Ureter (tissue), 1 donor: ENCODE results near the gene CD3D. TPM values are rescaled to one million over a fixed set of nuclear protein-coding genes. Genes with fewer than 3 reads are reported as not detected.

Source experiments
- DNase-seq: peaks from one replicate; pipeline ENCODE4 v3.0.0-alpha.2; 2020; ENCODE audit warnings: low spot score
- total RNA-seq: library from RNA; stranded (reverse); gene quantifications from one replicate; pipeline ENCODE4 v1.2.4, GENCODE V29; 2023
- donor health status: DM: yes; HTN: yes; CAD: no.

CD3D gene
- total RNA-seq, 1 donor from 2014 or later: 10.4 TPM

- no peak for DNase-seq
Observed at GRCh38 chr11:118304227-118304567, 38.3 kb downstream of the CD3D start.

GRCh38 chr11:118301600-118302195 lies 40.8 kb downstream of the CD3D start:
- DNase-seq: no peak

GRCh38 chr11:118295815-118296454 lies 46.6 kb downstream of the CD3D start:
- DNase-seq: peak; percentile 55

DNA sequence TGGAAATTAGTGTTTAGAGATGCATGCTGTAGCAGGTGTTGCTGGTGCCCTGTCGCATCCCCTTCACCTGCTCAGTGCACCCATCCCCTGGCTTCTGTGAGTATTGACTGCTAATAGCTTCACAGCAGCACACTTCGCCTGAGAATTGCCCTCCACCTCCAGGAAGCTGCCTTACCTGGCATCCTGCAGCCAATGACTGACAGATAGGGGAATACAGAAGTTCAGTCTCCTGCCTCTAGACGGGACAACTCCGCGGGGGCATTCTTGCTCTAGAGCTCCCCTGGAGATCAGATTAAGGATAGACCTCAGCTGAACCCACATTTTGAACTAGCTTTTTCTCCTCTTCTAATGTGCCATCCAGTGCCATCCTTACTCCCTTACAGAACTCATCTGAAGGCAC lies 47.3 kb downstream of the CD3D start:
- DNase-seq: no peak

GRCh38 chr11:118294053-118294452 lies 48.5 kb downstream of the CD3D start:
- DNase-seq: no peak

GRCh38 chr11:118291477-118292135 lies 50.9 kb downstream of the CD3D start:
- no peak for DNase-seq

GRCh38 chr11:118290923-118291322 lies 51.6 kb downstream of the CD3D start:
- peak; percentile 47 for DNase-seq

DNA sequence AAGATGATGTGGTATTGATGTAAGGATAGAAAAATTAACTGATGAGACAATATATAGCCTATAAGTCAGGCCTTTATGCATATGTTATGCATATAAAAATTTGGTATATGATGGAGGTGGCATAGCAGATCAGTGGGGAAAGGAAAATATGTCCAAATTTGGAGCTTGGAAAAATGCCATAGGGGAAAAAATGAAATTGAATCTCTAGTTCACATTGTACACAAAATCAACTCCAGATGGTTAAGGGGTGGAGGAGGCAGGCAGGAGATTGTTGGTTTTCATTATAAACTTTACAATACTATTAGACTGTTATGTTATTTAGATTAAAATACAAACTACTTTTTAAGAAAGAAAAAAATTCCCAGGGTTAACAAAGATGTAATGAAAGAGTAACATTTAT lies 53.1 kb downstream of the CD3D start:
- DNase-seq: no peak

Other genes with a start within 250 kb of the CD3D start
- gene SCN4B, start 189.9 kb downstream of the CD3D start, total RNA-seq: 1.4 TPM
- gene SCN2B, start 166.1 kb downstream of the CD3D start, total RNA-seq: 0.18 TPM
- gene JAML, start 117.7 kb downstream of the CD3D start, total RNA-seq: 13.9 TPM
- gene MPZL3, start 90.3 kb downstream of the CD3D start, total RNA-seq: 7.9 TPM
- 226 TPM for gene MPZL2, start 78.4 kb downstream of the CD3D start, total RNA-seq
- 8.0 TPM for gene CD3E, start 38.0 kb downstream of the CD3D start, total RNA-seq
- 2.1 TPM for gene CD3G, start 1.6 kb upstream of the CD3D start, total RNA-seq
- 46.5 TPM for gene UBE4A, start 16.9 kb upstream of the CD3D start, total RNA-seq
- gene ATP5MG, start 58.9 kb upstream of the CD3D start, total RNA-seq: 174 TPM
- gene KMT2A, start 93.8 kb upstream of the CD3D start, total RNA-seq: 106 TPM
- gene TTC36, start 184.8 kb upstream of the CD3D start, total RNA-seq: 0.60 TPM
- gene TMEM25, start 188.5 kb upstream of the CD3D start, total RNA-seq: 27.9 TPM
- 26.7 TPM for gene IFT46, start 223.2 kb upstream of the CD3D start, total RNA-seq
- gene ARCN1, start 229.7 kb upstream of the CD3D start, total RNA-seq: 118 TPM